GM12878 (cell line): ENCODE measurements around the gene DYNLL2. TPM values are rescaled to one million over a fixed set of nuclear protein-coding genes. Genes with fewer than 3 reads are reported as not detected.

Experiments used
- ATAC-seq: fragments of 200-7000 bp; cut with Tn5 transposase; 3 replicates; pipeline ENCODE4 v1.9.1; 2020; ENCODE audit warnings: mild to moderate bottlenecking, moderate library complexity
- BruUV-seq: library from RNA; stranded (reverse); fragments of 400-500 nt; replicated peaks from 2 replicates; lab custom pipeline; 2021; lab: Mats Ljungman, UMichigan
- CTCF ChIA-PET: fragments of 300-600 bp; sonication (Branson Sonifier 250); formaldehyde crosslinking; extraction: SDS; loops from one replicate; lab custom pipeline; 2021; ENCODE audit warnings: inconsistent platforms; lab: Yijun Ruan, JAX
- POLR2A ChIA-PET: fragments of 350-600 bp; formaldehyde crosslinking; extraction: SDS; loops from one replicate; lab custom pipeline; 2021; ENCODE audit warnings: inconsistent platforms; lab: Charles Lee
- RAD21 ChIA-PET: fragments of 300-600 bp; sonication (Branson Sonifier 250); formaldehyde crosslinking; loops from one replicate; lab custom pipeline; 2023; ENCODE audit warnings: antibody characterized with exemption; ENCODE audit not compliant: unreplicated experiment; lab: Charles Lee
- SMC1A ChIA-PET: fragments of 300-600 bp; sonication (Branson Sonifier 250); formaldehyde crosslinking; loops from one replicate; lab custom pipeline; 2023; ENCODE audit not compliant: unreplicated experiment, uncharacterized antibody; lab: Charles Lee
- DNase-seq: peaks from one replicate; pipeline ENCODE4 v3.0.0-alpha.2; 2011; ENCODE audit warnings: low read depth, low spot score
- FAIRE-seq: peaks from 3 replicates; lab custom pipeline; 2011; peaks lifted over from hg19 to GRCh38; lab: Jason Lieb, UNC
- H2AFZ ChIP-seq: 2 replicates; pipeline ENCODE4 v1.6.0; 2011; ENCODE audit warnings: low read depth, low read length, control low read depth; ENCODE audit not compliant: control insufficient read depth
- H3K27ac ChIP-seq: 2 replicates; pipeline ENCODE4 v1.5.1; 2011; ENCODE audit warnings: control low read depth; ENCODE audit not compliant: control insufficient read depth, insufficient read depth
- H3K27me3 ChIP-seq, 2 experiments: replicated peaks in 1 of 2; 2 replicates each; pipeline versions ENCODE4 v1.6.0 to v1.6.1; 2011; ENCODE audit warnings: low read length in 1 of 2; ENCODE audit not compliant: control insufficient read depth in 2 of 2, insufficient read depth in 2 of 2
- H3K36me3 ChIP-seq, 2 experiments: 2 replicates each; pipeline ENCODE4 v1.5.1; 2011; ENCODE audit warnings: low read length in 1 of 2; ENCODE audit not compliant: control insufficient read depth in 2 of 2, insufficient read depth in 2 of 2
- H3K4me1 ChIP-seq: 2 replicates; pipeline ENCODE4 v1.6.1; 2011; ENCODE audit warnings: mild to moderate bottlenecking, low read length, moderate library complexity, mixed read lengths; ENCODE audit not compliant: control insufficient read depth, insufficient read depth
- H3K4me2 ChIP-seq: 2 replicates; pipeline ENCODE4 v1.6.0; 2011; ENCODE audit warnings: control low read depth; ENCODE audit not compliant: control insufficient read depth, insufficient read depth
- H3K4me3 ChIP-seq: fragments of 200-600 bp; sonication (generic); 2 replicates; pipeline ENCODE4 v1.5.1; 2016
- H3K79me2 ChIP-seq: 2 replicates; pipeline ENCODE4 v1.6.0; 2011; ENCODE audit warnings: low read length; ENCODE audit not compliant: control insufficient read depth, insufficient read depth
- H3K9ac ChIP-seq: 2 replicates; pipeline ENCODE4 v1.8.0; 2011; ENCODE audit warnings: low read length, control low read depth, mixed read lengths; ENCODE audit not compliant: control insufficient read depth, insufficient read depth
- H3K9me3 ChIP-seq: replicated peaks from 3 replicates; pipeline ENCODE4 v1.5.1; 2011; ENCODE audit warnings: mild to moderate bottlenecking, low read length; ENCODE audit not compliant: control insufficient read depth, insufficient read depth
- H4K20me1 ChIP-seq: 2 replicates; pipeline ENCODE4 v1.6.0; 2011; ENCODE audit not compliant: control insufficient read depth, insufficient read depth
- PRDM15 ChIP-seq: fragments of 450-650 bp; formaldehyde crosslinking; IDR thresholded peaks from 2 replicates; pipeline ENCODE4 v1.4.0; 2020; ENCODE audit warnings: mild to moderate bottlenecking, moderate library complexity
- TAF1 ChIP-seq: IDR thresholded peaks from 2 replicates; pipeline ENCODE4 v1.6.1; 2011; ENCODE audit warnings: mild to moderate bottlenecking, low read depth, low read length, borderline replicate concordance
- WGBS: methylation state at CpG from one replicate; pipeline ENCODE4 v1.1.6; 2016; ENCODE audit warnings: low lambda C conversion rate; ENCODE audit not compliant: insufficient replicate concordance, insufficient coverage; ENCODE audit errors: missing lambda C conversion rate; 5-methylcytosine and 5-hydroxymethylcytosine counted together
- in situ Hi-C: fragments of 300-500 bp; cut with MboI; formaldehyde crosslinking; loops from 9 replicates; pipeline ENCODE4 v1.14.3; 2018; ENCODE audit warnings: mixed read lengths
- intact Hi-C: fragments of 100-400 bp; cut with micrococcal nuclease; formaldehyde crosslinking; loops from one replicate; pipeline ENCODE4 v1.14.2; 2022; ENCODE audit not compliant: unreplicated experiment
- polyA plus RNA-seq, 11 experiments: library from polyadenylated mRNA; depleted of rRNA in 4 of 11; unstranded in 6 of 11; stranded (reverse) in 5 of 11; fragments of >200 nt; fragmentation: Nextera tagmentation in 4 of 11; fragmentation: Illumina TruSeq in 1 of 11; extraction: Ambion mirVana in 4 of 11; extraction: Trizol in 1 of 11; gene quantifications; 1 replicate in 1 of 11; 2 replicates in 10 of 11; pipeline versions ENCODE4 v1.2.1 to v1.2.3, GENCODE V29; 2011 to 2016; ENCODE audit warnings: inconsistent platforms in 2 of 11, missing spikeins in 2 of 11, low read depth in 1 of 11
- total RNA-seq, 4 experiments: library from RNA; depleted of rRNA in 3 of 4; stranded (reverse); fragments of >200 nt in 3 of 4; fragmentation: Illumina TruSeq in 1 of 4; extraction: Trizol in 1 of 4; gene quantifications; 2 replicates each; pipeline versions ENCODE4 v1.2.1 to v1.2.3, GENCODE V29; 2013 to 2021

DYNLL2 gene
- total and polyA plus RNA-seq, 10 of the 15 experiments (the other 5 are each of a cell fraction or from before 2014, with no cell fraction given), result 0.62 to 19.2 (median 9.1) TPM

GRCh38 chr17:58082341-58082869, 814 bp upstream of the DYNLL2 start:
- in situ Hi-C loops, result no loop called here
- H3K27me3 ChIP-seq, result peaks cover 0 to 9% of the 10 kb centered on the region in 2 experiments; a peak in 1 of 4 replicates

More at GRCh38 chr17:58082341-58082869, 814 bp upstream of the DYNLL2 start:
- Histone ChIP-seq H3K79me2 (peaks cover 36% of the 10 kb centered on the region), H3K4me1 (peaks cover 15% of the 10 kb centered on the region), H3K27ac (peak overlapping the region; percentile 49), H3K9ac (peak overlapping the region; percentile 24; the same call in 1 of the 2 replicates), H3K36me3 (peaks cover 2 to 17% of the 10 kb centered on the region in 2 experiments; a peak in 2 of 4 replicates), H3K4me3 (peak overlapping the region; percentile 61; the same call in 1 of the 2 replicates), H4K20me1 (peaks cover 12% of the 10 kb centered on the region), H3K4me2 (peak overlapping the region; percentile 83), H3K9me3 (no peaks in the 10 kb centered on the region)
- TSS peak; percentile 82 for BruUV-seq
- DNase-seq (no peak), ATAC-seq (no peak), FAIRE-seq (no peak)
- ChIA-PET POLR2A (interaction anchor here (1.5 to 2.4 kb wide), 2 partner anchors 76 to 82 kb away, joined by 3 to 21 read pairs; partner anchors contain the start of gene SRSF1), CTCF (interaction anchor here (0.9 to 1.2 kb wide), 2 partner anchors 83 to 249 kb away, joined by 3 read pairs; no protein-coding TSS in a partner anchor), RAD21 (interaction anchor here (0.8 to 1.2 kb wide), 6 partner anchors 74 to 228 kb away, joined by 3 to 4 read pairs (median 3); no protein-coding TSS in a partner anchor), SMC1A (interaction anchor here (0.8 kb wide), 1 partner anchor 39 kb away, joined by 4 read pairs; no protein-coding TSS in a partner anchor)
- intact Hi-C loops, result loop anchor here (2.0 to 10.0 kb wide), 2 partner anchors 76 to 228 kb away; partner anchors contain the start of genes MRPS23 and SRSF1
- WGBS, result 72% methylated on average over 10 of the region's 10 CpGs
- 0 out of 2 replicates have a peak, but pooled peaks have one; percentile 8 for TF ChIP-seq TAF1
- no peak for TF ChIP-seq PRDM15
- TF ChIP-seq, all 136 proteins: peak for 1
- H2AFZ ChIP-seq, result peak overlapping the region; percentile 92
